GM12865 (cell line): ENCODE data around the gene DIP2C.
"Not testable (repeated sequence)": the region's sequence is repeated elsewhere in the genome, so short reads cannot be mapped to it uniquely, and the experiment has no call there.

Experiments
- DNase-seq: peaks from one replicate; pipeline ENCODE4 v3.0.0; 2010; ENCODE audit warnings: low read depth
- H3K4me3 ChIP-seq: 2 replicates; pipeline ENCODE4 v1.5.1; 2011; ENCODE audit warnings: mild to moderate bottlenecking, low read depth, low read length, control low read depth
- CTCF ChIP-seq: IDR thresholded peaks from 2 replicates; pipeline ENCODE4 v1.5.1; 2011; ENCODE audit warnings: low read length, control low read depth, low read depth, inconsistent platforms; ENCODE audit not compliant: insufficient read depth; ENCODE audit errors: missing control alignments

The DIP2C gene

DNA sequence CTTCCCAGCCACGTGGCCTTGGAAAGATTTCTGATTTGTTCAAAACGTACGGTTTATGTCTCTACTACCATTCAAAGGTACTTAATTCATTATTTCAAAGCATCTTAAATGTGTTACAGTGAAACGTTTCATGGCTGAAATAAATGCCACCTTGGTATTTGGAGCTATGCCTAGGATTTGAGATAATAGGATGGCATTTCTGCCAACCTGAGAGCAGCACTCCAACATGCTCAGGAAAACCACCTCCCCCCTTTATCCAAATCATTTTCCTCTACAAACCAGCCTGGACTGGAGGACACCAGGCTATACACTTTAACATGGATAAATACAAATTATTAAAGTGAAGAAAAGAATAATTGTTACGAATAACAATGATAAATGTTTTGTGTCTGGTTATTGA, 293.4 kb downstream of the DIP2C start:
- no peak for TF ChIP-seq CTCF
- no peak for DNase-seq
- no peak overlapping the region for H3K4me3 ChIP-seq

DNA sequence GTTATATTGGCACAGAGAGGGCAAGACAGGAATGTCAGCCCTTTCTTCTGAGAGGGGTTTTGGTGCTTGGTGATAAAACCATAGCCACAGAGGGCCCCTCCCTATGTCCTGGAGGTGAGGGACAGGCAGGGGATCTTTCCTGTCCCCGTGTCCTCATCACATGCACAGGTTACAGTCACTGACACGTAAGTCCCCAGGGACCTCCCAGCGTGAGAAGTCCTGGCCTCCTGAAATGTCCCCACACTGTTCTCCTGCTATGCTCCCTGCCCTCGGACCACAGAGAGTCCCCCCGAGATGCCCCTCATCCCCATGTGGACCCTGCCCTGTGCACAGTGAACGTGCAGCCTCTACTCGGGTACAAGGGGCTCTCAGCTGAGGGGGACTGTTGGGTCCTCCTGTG, 293.8 kb downstream of the DIP2C start:
- H3K4me3 ChIP-seq = no peak overlapping the region
- peak; percentile 11 for DNase-seq
- TF ChIP-seq CTCF = no peak

DNA sequence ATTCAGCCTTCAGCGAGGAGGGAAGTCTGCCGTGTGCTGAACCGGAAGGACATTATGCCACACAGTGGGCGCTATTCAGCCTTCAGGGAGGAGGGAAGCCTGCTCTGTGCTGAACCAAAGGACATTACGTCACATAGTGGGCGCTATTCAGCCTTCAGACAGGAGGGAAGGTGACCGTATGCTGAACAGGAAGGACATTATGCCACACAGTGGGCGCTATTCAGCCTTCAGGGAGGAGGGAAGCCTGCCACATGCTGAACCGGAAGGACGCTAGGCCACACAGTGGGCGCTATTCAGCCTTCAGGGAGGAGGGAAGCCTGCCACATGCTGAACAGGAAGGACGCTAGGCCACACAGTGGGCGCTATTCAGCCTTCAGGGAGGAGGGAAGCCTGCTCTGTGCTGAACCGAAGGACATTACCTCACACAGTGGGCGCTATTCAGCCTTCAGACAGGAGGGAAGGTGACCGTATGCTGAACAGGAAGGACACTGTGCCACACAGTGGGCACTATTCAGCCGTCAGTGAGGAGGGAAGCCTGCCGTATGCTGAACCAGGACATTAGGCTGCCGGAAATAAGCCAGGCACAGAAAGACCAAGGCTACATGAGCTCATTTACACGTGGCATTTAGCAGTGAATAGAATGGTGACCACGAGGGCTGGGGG, 294.9 kb downstream of the DIP2C start:
- DNase-seq = not testable (repeated sequence)

DNA sequence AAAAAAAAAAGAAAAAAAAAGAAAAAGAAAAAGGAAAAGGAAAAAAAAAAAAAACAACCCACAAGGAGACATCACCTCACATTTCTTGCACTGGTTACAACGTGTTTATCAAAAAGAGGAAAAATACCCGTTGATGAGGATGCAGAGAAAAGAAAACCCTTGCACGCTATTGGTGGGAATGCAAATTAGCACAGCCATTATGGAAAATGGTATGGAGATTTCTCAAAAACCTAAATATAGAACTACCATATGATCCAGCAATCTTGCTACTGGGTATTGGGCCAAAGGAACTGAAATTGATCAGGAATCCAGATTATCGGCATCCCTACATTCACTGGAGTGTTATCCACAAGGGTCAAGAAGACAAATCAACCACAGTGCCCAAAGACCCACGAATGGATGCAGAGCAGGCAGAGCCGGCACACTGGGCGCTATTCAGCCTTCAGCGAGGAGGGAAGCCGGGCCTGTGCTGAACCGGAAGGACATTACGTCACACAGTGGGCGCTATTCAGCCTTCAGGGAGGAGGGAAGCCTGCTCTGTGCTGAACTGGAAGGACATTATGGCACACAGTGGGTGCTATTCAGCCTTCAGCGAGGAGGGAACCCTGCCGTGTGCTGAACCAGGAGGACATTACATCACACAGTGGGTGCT, 295.6 kb downstream of the DIP2C start:
- TF ChIP-seq CTCF = no peak
- no peak overlapping the region for H3K4me3 ChIP-seq
- no peak for DNase-seq

More for the DNA sequence above, 294.9 kb downstream of the DIP2C start:
- H3K4me3 ChIP-seq = not testable (repeated sequence)

DNA sequence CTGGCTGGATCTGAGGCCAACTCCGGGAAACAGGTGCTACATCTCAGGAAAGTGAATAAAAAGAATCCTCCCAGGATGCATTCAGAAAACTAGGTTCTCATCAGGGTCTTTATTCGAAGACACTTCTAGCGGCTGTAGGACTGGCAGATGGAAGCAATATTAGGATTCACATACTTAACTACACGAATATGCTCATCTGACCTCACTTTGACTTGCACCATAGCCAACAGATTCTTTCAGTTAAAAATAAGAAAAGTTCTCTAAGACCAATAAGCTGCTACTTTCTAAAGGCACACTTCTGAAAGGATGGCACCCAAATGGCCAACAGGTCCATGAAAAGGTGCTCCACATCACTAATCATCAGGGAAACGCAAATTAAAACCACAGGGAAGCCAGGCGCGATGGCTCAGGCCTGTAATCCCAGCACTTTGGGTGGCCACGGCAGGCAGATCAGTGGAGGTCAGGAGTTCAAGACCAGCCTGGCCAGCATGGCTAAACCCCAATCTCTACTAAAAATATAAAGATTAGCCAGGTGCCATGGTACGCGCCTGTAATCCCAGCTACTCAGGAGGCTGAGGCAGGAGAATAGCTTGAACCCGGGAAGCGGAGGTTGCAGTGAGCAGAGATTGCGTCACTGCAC, 296.2 kb downstream of the DIP2C start:
- TF ChIP-seq CTCF = no peak
- no peak for DNase-seq

GRCh38 chr10:392705-393037, 296.8 kb downstream of the DIP2C start:
- DNase-seq = no peak
- no peak overlapping the region for H3K4me3 ChIP-seq
- TF ChIP-seq CTCF = no peak

More for the DNA sequence above, 296.2 kb downstream of the DIP2C start:
- H3K4me3 ChIP-seq = no peak overlapping the region

- H3K4me3 ChIP-seq = no peak overlapping the region
- no peak for TF ChIP-seq CTCF
- no peak for DNase-seq
Measured at GRCh38 chr10:391847-392704, 297.4 kb downstream of the DIP2C start.
